HepG2 (cell line): Measurements from ENCODE around the gene ZACN. TPM values are rescaled to one million over a fixed set of nuclear protein-coding genes. Genes with fewer than 3 reads are reported as not detected.

Experiments used
- ATAC-seq: fragments of 200-7000 bp; cut with Tn5 transposase; 3 replicates; pipeline ENCODE4 v1.9.1; 2020; ENCODE audit warnings: mild to moderate bottlenecking, moderate library complexity
- BruUV-seq: library from RNA; stranded (reverse); fragments of 400-500 nt; replicated peaks from 2 replicates; lab custom pipeline; 2021; lab: Mats Ljungman, UMichigan
- CTCF ChIA-PET: fragments of 300-600 bp; formaldehyde crosslinking; extraction: SDS; loops from one replicate; lab custom pipeline; 2021; ENCODE audit warnings: low total read pairs, inconsistent platforms, low intra/inter-chr PET ratio; lab: Yijun Ruan, JAX
- POLR2A ChIA-PET: fragments of 350-600 bp; sonication (Branson Sonifier 250); formaldehyde crosslinking; loops from one replicate; lab custom pipeline; 2020; ENCODE audit warnings: antibody characterized with exemption, inconsistent platforms; lab: Yijun Ruan, JAX
- DNase-seq: peaks from one replicate; pipeline ENCODE4 v3.0.0-alpha.2; 2015; ENCODE audit warnings: low spot score
- FAIRE-seq: peaks from 3 replicates; lab custom pipeline; 2011; peaks lifted over from hg19 to GRCh38; lab: Jason Lieb, UNC
- H2AFZ ChIP-seq: one replicate; pipeline ENCODE4 v1.6.1; 2011; ENCODE audit warnings: low read length, inconsistent platforms
- H3K27ac ChIP-seq: fragments of 300-600 bp; 3 replicates; pipeline ENCODE4 v1.8.0; 2011; ENCODE audit warnings: mixed run types, mild to moderate bottlenecking, mixed read lengths, low read length, inconsistent platforms; ENCODE audit not compliant: insufficient read depth; ENCODE audit errors: extremely low read length
- H3K27me3 ChIP-seq, 2 experiments: fragments of 200-600 bp in 1 of 2; 2 replicates in 1 of 2; 3 replicates in 1 of 2; pipeline versions ENCODE4 v1.6.0 to v1.8.0; 2011; ENCODE audit warnings: low read length in 2 of 2, mild to moderate bottlenecking in 2 of 2, moderate library complexity in 2 of 2, inconsistent platforms in 1 of 2; ENCODE audit not compliant: insufficient read depth in 2 of 2, control insufficient read depth in 1 of 2
- H3K36me3 ChIP-seq, 2 experiments: fragments of 200-600 bp in 1 of 2; replicated peaks in 1 of 2; 2 replicates in 1 of 2; 3 replicates in 1 of 2; pipeline versions ENCODE4 v1.5.1 to v1.8.0; 2011; ENCODE audit warnings: low read length in 2 of 2, inconsistent platforms in 1 of 2; ENCODE audit not compliant: insufficient read depth in 2 of 2, control insufficient read depth in 1 of 2
- H3K4me1 ChIP-seq: 2 replicates; pipeline ENCODE4 v1.5.1; 2012; ENCODE audit warnings: low read length, inconsistent platforms; ENCODE audit not compliant: insufficient read depth
- H3K4me2 ChIP-seq: 2 replicates; pipeline ENCODE4 v1.6.0; 2011; ENCODE audit warnings: low read depth, low read length, inconsistent platforms
- H3K4me3 ChIP-seq, 3 experiments: fragments of 200-600 bp in 1 of 3; sonication (generic), shearing (Covaris generic) in 1 of 3; replicated peaks in 1 of 3; 2 replicates each; pipeline ENCODE4 v1.5.1; 2011 to 2016; ENCODE audit warnings: low read length in 3 of 3, inconsistent platforms in 2 of 3, low read depth in 2 of 3, mild to moderate bottlenecking in 2 of 3, control low read depth in 1 of 3, mixed read lengths in 1 of 3; ENCODE audit not compliant: insufficient read depth in 1 of 3
- H3K79me2 ChIP-seq: one replicate; pipeline ENCODE4 v1.6.1; 2011; ENCODE audit warnings: low read length, inconsistent platforms; ENCODE audit not compliant: insufficient read depth
- H3K9ac ChIP-seq: 2 replicates; pipeline ENCODE4 v1.6.0; 2011; ENCODE audit warnings: mild to moderate bottlenecking, low read depth, low read length, inconsistent platforms; ENCODE audit not compliant: insufficient read depth
- H3K9me3 ChIP-seq: 2 replicates; pipeline ENCODE4 v1.5.1; 2012; ENCODE audit warnings: mild to moderate bottlenecking, low read length
- H4K20me1 ChIP-seq: 2 replicates; pipeline ENCODE4 v1.6.0; 2011; ENCODE audit warnings: inconsistent platforms, mild to moderate bottlenecking, low read length, moderate library complexity; ENCODE audit not compliant: insufficient read depth
- FOXK2 ChIP-seq: fragments of 450-650 bp; IDR thresholded peaks from 2 replicates; pipeline ENCODE4 v1.6.1; 2016
- NFE2 ChIP-seq: sonication (generic); formaldehyde crosslinking; IDR thresholded peaks from 2 replicates; pipeline ENCODE4 v1.4.0; 2020; ENCODE audit warnings: missing genetic modification reagents
- TARDBP ChIP-seq: sonication (generic); formaldehyde crosslinking; IDR thresholded peaks from 2 replicates; pipeline ENCODE4 v1.8.0; 2022; ENCODE audit warnings: mild to moderate bottlenecking, missing genetic modification reagents
- ZFX ChIP-seq: sonication (generic); formaldehyde crosslinking; IDR thresholded peaks from 2 replicates; pipeline ENCODE4 v1.4.0; 2020; ENCODE audit warnings: mild to moderate bottlenecking, low read depth, missing genetic modification reagents, moderate library complexity
- ZKSCAN5 ChIP-seq: sonication (generic); formaldehyde crosslinking; IDR thresholded peaks from 2 replicates; pipeline ENCODE4 v1.5.1; 2020; ENCODE audit warnings: mild to moderate bottlenecking, missing genetic modification reagents
- ZNF543 ChIP-seq: sonication (generic); formaldehyde crosslinking; IDR thresholded peaks from 2 replicates; pipeline ENCODE4 v1.4.0; 2020; ENCODE audit warnings: mild to moderate bottlenecking, missing genetic modification reagents
- ZNF558 ChIP-seq: sonication (generic); formaldehyde crosslinking; IDR thresholded peaks from 2 replicates; pipeline ENCODE4 v1.9.0; 2022; ENCODE audit warnings: mild to moderate bottlenecking, missing genetic modification reagents, borderline replicate concordance
- WGBS: methylation state at CpG from one replicate; pipeline ENCODE4 v1.1.6; 2017; ENCODE audit warnings: low lambda C conversion rate; 5-methylcytosine and 5-hydroxymethylcytosine counted together
- in situ Hi-C: cut with HindIII; loops from 2 replicates; pipeline ENCODE4 v1.10.0; 2017; ENCODE audit warnings: low pct_unique_long_range_greater_than_20kb; ENCODE audit not compliant: extremely low pct_ligation_motif_present
- intact Hi-C: fragments of 100-400 bp; cut with micrococcal nuclease; formaldehyde crosslinking; loops from one replicate; pipeline ENCODE4 v1.10.0; 2022; ENCODE audit not compliant: unreplicated experiment
- polyA plus RNA-seq, 8 experiments: library from polyadenylated mRNA; depleted of rRNA in 3 of 8; stranded (reverse) in 7 of 8; unstranded in 1 of 8; fragments of >200 nt; fragmentation: Illumina TruSeq in 4 of 8; extraction: Trizol in 4 of 8; gene quantifications; 2 replicates each; pipeline versions ENCODE4 v1.2.1 to v1.2.3, GENCODE V29; 2011 to 2016; ENCODE audit warnings: low read depth in 4 of 8, missing spikeins in 1 of 8, mixed read lengths in 1 of 8; ENCODE audit not compliant: insufficient read depth in 1 of 8
- total RNA-seq, 5 experiments: library from RNA; depleted of rRNA; stranded (reverse); fragments of >200 nt; fragmentation: Illumina TruSeq; extraction: Trizol; gene quantifications; 2 replicates each; pipeline ENCODE4 v1.2.3, GENCODE V29; 2016; ENCODE audit warnings: low read depth in 1 of 5
- TF ChIP-seq, protein P1 (sequence below): sonication (generic); formaldehyde crosslinking; IDR thresholded peaks from 2 replicates; pipeline ENCODE4 v1.5.1; 2020; ENCODE audit warnings: mild to moderate bottlenecking, missing genetic modification reagents, borderline replicate concordance
- TF ChIP-seq, protein P2 (sequence below): sonication (generic); formaldehyde crosslinking; conservative IDR thresholded peaks from 2 replicates; pipeline ENCODE4 v1.4.0; 2020; ENCODE audit warnings: mild to moderate bottlenecking, missing genetic modification reagents, moderate library complexity
- TF ChIP-seq, protein P3 (sequence below): conservative IDR thresholded peaks from 2 replicates; pipeline ENCODE4 v1.6.1; 2018; ENCODE audit warnings: missing genetic modification reagents
- TF ChIP-seq, protein P4 (sequence below): sonication (generic); formaldehyde crosslinking; IDR thresholded peaks from 2 replicates; pipeline ENCODE4 v1.5.1; 2020; ENCODE audit warnings: mild to moderate bottlenecking, missing genetic modification reagents

Gene ZACN
- total and polyA plus RNA-seq, 2 of the 13 experiments (the other 11 are each of a cell fraction or from before 2014, with no cell fraction given), result 0.11 to 0.15 TPM

DNA sequence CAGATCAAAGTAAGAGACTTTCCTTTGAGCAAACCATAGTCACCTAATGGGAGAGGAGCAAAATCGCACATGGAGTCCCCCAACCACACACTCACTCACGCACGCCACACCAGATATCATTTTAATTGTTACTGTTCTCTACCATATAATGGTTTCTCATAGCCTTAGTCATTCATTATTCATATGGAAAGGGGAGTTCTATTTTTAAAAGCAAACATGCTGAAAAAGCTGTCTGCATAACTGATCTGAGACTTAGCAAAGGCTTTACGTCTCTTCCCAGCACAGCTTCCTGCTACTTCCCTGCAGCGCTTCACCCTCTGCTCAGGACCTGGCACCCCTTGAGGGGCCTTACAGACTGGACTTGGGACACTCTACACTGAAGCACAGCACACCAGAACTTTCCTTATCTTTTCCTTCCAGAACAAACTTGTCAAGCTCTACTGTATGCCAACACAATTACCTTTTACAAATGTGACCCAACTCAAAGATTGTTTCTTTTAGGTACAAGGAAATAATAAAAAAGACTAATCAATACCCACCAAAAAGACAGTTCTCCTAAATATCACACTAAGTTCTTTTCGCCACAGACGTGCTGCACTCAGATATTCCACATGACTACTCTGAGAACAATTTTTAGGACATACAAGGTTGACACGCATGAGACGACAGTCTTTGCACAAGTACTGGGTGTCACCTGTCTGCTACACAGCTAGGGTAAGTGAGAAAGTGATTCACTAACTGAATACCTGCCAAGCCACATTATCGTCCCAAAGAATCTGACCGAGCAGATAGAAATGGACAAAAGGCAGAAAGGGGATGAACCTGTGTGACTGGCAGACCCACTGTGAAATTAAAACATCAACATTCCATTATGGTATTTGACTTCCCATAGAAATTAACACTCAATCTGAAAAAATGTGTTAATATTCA lies 28.2 kb upstream of the ZACN start:
- H3K9ac ChIP-seq, result no peak overlapping the region
- intact Hi-C loops, result no loop called here
- no peaks in the 10 kb centered on the region for H3K79me2 ChIP-seq
- no peak overlapping the region for H2AFZ ChIP-seq
- CTCF ChIA-PET, result no interaction called here
- no peak overlapping the region for H3K4me3 ChIP-seq
- H4K20me1 ChIP-seq, result no peaks in the 10 kb centered on the region; the same call in 1 of the 2 replicates
- no peak overlapping the region for H3K27ac ChIP-seq
- TSS peak; percentile 9 for BruUV-seq
- H3K4me1 ChIP-seq, result no peaks in the 10 kb centered on the region
- ATAC-seq, result no peak
- H3K27me3 ChIP-seq, result no peaks in the 10 kb centered on the region
- no peaks in the 10 kb centered on the region for H3K9me3 ChIP-seq
- POLR2A ChIA-PET, result no interaction called here
- no peak for FAIRE-seq
- H3K36me3 ChIP-seq, result peaks cover 46 to 84% of the 10 kb centered on the region in 2 experiments
- DNase-seq, result no peak
- WGBS, result 97% methylated on average over 11 of the region's 11 CpGs
- no peak overlapping the region for H3K4me2 ChIP-seq
- in situ Hi-C loops, result no loop called here
- TF ChIP-seq ZNF543 (CRISPR knock-in tag) (no peak), ZFX (no peak), ZNF558 (CRISPR knock-in tag) (no peak), NFE2 (CRISPR knock-in tag) (no peak), ZKSCAN5 (CRISPR knock-in tag) (no peak), FOXK2 (no peak), TARDBP (no peak)
- TF ChIP-seq, protein P1, sequence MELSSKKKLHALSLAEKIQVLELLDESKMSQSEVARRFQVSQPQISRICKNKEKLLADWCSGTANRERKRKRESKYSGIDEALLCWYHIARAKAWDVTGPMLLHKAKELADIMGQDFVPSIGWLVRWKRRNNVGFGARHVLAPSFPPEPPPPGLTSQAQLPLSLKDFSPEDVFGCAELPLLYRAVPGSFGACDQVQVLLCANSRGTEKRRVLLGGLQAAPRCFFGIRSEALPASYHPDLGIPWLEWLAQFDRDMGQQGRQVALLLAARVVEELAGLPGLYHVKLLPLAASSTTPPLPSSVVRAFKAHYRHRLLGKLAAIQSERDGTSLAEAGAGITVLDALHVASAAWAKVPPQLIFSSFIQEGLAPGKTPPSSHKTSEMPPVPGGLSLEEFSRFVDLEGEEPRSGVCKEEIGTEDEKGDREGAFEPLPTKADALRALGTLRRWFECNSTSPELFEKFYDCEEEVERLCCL (CRISPR knock-in tag), result no peak
- TF ChIP-seq, protein P2, sequence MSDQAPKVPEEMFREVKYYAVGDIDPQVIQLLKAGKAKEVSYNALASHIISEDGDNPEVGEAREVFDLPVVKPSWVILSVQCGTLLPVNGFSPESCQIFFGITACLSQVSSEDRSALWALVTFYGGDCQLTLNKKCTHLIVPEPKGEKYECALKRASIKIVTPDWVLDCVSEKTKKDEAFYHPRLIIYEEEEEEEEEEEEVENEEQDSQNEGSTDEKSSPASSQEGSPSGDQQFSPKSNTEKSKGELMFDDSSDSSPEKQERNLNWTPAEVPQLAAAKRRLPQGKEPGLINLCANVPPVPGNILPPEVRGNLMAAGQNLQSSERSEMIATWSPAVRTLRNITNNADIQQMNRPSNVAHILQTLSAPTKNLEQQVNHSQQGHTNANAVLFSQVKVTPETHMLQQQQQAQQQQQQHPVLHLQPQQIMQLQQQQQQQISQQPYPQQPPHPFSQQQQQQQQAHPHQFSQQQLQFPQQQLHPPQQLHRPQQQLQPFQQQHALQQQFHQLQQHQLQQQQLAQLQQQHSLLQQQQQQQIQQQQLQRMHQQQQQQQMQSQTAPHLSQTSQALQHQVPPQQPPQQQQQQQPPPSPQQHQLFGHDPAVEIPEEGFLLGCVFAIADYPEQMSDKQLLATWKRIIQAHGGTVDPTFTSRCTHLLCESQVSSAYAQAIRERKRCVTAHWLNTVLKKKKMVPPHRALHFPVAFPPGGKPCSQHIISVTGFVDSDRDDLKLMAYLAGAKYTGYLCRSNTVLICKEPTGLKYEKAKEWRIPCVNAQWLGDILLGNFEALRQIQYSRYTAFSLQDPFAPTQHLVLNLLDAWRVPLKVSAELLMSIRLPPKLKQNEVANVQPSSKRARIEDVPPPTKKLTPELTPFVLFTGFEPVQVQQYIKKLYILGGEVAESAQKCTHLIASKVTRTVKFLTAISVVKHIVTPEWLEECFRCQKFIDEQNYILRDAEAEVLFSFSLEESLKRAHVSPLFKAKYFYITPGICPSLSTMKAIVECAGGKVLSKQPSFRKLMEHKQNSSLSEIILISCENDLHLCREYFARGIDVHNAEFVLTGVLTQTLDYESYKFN, result no peak
- TF ChIP-seq, protein P3, sequence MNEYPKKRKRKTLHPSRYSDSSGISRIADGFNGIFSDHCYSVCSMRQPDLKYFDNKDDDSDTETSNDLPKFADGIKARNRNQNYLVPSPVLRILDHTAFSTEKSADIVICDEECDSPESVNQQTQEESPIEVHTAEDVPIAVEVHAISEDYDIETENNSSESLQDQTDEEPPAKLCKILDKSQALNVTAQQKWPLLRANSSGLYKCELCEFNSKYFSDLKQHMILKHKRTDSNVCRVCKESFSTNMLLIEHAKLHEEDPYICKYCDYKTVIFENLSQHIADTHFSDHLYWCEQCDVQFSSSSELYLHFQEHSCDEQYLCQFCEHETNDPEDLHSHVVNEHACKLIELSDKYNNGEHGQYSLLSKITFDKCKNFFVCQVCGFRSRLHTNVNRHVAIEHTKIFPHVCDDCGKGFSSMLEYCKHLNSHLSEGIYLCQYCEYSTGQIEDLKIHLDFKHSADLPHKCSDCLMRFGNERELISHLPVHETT (CRISPR knock-in tag), result no peak
- TF ChIP-seq, protein P4, sequence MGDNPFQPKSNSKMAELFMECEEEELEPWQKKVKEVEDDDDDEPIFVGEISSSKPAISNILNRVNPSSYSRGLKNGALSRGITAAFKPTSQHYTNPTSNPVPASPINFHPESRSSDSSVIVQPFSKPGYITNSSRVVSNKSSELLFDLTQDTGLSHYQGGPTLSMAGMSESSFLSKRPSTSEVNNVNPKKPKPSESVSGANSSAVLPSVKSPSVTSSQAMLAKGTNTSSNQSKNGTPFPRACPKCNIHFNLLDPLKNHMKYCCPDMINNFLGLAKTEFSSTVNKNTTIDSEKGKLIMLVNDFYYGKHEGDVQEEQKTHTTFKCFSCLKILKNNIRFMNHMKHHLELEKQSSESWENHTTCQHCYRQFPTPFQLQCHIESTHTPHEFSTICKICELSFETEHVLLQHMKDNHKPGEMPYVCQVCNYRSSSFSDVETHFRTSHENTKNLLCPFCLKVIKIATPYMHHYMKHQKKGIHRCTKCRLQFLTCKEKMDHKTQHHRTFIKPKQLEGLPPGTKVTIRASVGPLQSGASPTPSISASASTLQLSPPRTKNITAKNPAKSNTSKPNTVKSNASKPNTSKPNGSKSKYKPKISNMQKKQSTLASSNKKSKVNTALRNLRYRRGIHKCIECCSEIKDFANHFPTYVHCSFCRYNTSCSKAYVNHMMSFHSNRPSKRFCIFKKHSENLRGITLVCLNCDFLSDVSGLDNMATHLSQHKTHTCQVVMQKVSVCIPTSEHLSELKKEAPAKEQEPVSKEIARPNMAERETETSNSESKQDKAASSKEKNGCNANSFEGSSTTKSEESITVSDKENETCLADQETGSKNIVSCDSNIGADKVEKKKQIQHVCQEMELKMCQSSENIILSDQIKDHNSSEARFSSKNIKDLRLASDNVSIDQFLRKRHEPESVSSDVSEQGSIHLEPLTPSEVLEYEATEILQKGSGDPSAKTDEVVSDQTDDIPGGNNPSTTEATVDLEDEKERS (CRISPR knock-in tag), result no peak
